ENCODE data around the gene RCAN1. TPM values are rescaled to one million over a fixed set of nuclear protein-coding genes. Genes with fewer than 3 reads are reported as not detected.

RCAN1 gene
- polyA plus RNA-seq, 6 donors from 2014 or later = 8.4 to 16.8 (median 12.1) TPM

DNA sequence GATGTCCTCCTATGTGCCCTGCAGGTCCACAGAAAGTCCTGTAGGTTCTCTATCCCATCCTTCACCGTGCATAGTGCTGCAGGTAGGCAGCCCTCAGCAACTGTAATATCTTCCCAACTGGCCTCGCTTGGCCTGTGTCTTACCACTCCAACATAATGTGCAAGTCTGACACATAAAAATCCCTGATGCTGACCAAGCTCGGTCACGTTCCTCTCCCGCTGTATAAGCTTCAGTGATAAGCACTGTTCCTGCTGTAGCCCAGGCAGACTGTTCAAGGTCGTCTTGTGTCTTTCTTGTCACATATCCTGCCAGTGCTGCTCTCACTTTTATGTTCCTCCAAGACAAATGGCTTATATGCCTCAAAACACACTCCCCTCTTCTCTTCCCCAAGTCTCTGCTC, 83.5 kb downstream of the RCAN1 start:
- H3K4me1 Mint-ChIP-seq = peaks cover 0 to 4% (median 0%) of the 10 kb centered on the region in 3 donors
- peaks cover 0 to 10% of the 10 kb centered on the region in 2 donors for H3K36me3 Mint-ChIP-seq
- peaks cover 0 to 8% (median 2%) of the 10 kb centered on the region in 7 donors for H3K9me3 Mint-ChIP-seq
- no peak overlapping the region for H3K4me3 Mint-ChIP-seq
- H3K27ac Mint-ChIP-seq = no peak overlapping the region
- ATAC-seq (ENCODE audit: low read depth in 2 of 2) = no peak
- no peaks in the 10 kb centered on the region for H3K27me3 Mint-ChIP-seq
- DNase-seq = no peak

- H3K4me1 Mint-ChIP-seq = peaks cover 0 to 7% (median 2%) of the 10 kb centered on the region in 3 donors
- ATAC-seq (ENCODE audit: low read depth in 2 of 2) (no peak), DNase-seq (no peak)
- H3K9me3 Mint-ChIP-seq = peaks cover 0 to 8% (median 2%) of the 10 kb centered on the region in 7 donors
- no peak overlapping the region for H3K4me3 Mint-ChIP-seq
- no peak overlapping the region for H3K27ac Mint-ChIP-seq
- no peaks in the 10 kb centered on the region for H3K27me3 Mint-ChIP-seq
- H3K36me3 Mint-ChIP-seq = peaks cover 0 to 10% of the 10 kb centered on the region in 2 donors
These were observed 84.7 kb downstream of the RCAN1 start for GRCh38 chr21:34530261-34530660.

DNA sequence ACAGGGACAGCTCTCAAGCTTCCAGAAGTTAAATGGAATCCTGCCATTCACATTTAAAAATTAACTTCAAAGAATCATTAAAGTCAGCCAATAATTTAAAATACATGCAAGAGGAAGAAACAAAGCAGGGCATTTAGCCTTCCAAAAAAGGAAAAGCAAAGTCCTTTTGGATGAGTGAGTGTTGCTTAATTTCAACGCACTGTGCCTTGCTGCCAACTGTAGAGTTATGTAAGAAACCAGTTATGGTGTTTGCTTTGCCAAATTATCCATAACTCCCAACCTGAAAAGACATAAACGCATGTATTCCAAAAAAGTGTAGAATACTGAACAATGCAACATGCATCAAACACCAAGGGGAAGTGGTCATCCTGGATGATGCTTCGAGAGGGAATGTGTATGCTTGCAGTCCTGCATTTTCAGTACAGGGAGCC, 86.8 kb downstream of the RCAN1 start:
- Mint-ChIP-seq H3K9me3 (peaks cover 0 to 8% (median 2%) of the 10 kb centered on the region in 7 donors), H3K36me3 (peaks cover 0 to 10% of the 10 kb centered on the region in 2 donors), H3K27ac (no peak overlapping the region), H3K4me1 (peaks cover 0 to 7% (median 2%) of the 10 kb centered on the region in 3 donors), H3K27me3 (no peaks in the 10 kb centered on the region), H3K4me3 (no peak overlapping the region)
- ATAC-seq (ENCODE audit: low read depth in 2 of 2) (no peak), DNase-seq (no peak)

DNA sequence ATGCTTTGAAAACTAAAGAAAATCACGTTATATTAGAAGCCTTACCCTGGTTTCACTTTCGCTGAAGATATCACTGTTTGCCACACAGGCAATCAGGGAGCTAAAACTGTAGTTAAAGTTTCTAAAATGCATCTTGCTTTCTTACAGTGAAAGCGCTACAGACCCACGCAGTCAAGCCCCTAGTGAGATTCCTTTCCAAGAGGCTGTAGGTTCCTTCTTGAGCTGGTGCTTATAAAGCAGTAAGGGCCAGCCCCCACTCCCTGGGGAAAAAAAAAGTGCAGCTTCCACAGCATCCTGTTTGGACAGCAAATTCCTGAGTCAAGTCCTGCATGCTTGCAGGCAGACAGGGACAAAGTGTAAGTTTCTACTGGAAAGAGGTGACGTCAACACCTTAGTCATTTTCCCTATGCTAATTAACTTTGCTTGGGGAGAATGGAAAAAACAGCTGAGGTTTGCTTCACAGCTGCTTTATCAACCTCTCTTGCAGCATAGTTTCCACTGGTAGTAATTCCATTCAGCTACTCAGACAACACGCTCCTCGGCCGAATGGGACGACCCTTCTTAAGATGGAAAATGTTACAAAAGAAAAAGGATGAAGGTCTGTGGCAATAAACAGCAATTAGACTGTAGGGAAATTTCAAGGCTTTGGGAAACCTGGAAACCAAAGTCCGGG, 88.2 kb downstream of the RCAN1 start:
- Mint-ChIP-seq H3K4me3 (peak overlapping the region in 1 of 8 donors; percentile 6), H3K4me1 (peaks cover 0 to 7% (median 2%) of the 10 kb centered on the region in 3 donors), H3K27ac (no peak overlapping the region), H3K36me3 (peaks cover under 1 to 9% of the 10 kb centered on the region in 2 donors), H3K27me3 (no peaks in the 10 kb centered on the region), H3K9me3 (peaks cover 0 to 8% (median 2%) of the 10 kb centered on the region in 7 donors)
- DNase-seq (no peak), ATAC-seq (ENCODE audit: low read depth in 2 of 2) (no peak)

DNA sequence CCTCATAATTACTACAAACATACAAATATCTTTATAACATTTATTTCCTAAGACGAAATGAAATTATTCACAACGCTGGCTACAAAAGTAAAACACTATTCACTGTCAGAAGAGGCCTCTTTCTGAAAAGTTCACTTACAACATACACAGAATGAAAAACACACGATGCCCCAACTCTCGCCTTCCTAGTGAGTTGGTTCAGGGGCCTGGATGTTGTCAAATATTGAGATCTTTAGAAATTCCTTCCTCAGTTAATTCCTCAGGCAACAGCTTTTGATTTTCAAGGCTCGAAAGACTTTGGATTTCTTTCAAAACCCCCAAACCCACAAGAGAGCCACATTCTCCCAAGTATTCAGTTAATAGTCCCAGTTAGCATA, 88.7 kb downstream of the RCAN1 start:
- DNase-seq (no peak), ATAC-seq (ENCODE audit: low read depth in 2 of 2) (no peak)
- Mint-ChIP-seq H3K27ac (no peak overlapping the region), H3K4me1 (peaks cover 0 to 7% (median 2%) of the 10 kb centered on the region in 3 donors), H3K4me3 (no peak overlapping the region), H3K27me3 (no peaks in the 10 kb centered on the region), H3K36me3 (peaks cover 5 to 14% of the 10 kb centered on the region in 2 donors), H3K9me3 (peaks cover 0 to 8% (median 2%) of the 10 kb centered on the region in 7 donors)

DNA sequence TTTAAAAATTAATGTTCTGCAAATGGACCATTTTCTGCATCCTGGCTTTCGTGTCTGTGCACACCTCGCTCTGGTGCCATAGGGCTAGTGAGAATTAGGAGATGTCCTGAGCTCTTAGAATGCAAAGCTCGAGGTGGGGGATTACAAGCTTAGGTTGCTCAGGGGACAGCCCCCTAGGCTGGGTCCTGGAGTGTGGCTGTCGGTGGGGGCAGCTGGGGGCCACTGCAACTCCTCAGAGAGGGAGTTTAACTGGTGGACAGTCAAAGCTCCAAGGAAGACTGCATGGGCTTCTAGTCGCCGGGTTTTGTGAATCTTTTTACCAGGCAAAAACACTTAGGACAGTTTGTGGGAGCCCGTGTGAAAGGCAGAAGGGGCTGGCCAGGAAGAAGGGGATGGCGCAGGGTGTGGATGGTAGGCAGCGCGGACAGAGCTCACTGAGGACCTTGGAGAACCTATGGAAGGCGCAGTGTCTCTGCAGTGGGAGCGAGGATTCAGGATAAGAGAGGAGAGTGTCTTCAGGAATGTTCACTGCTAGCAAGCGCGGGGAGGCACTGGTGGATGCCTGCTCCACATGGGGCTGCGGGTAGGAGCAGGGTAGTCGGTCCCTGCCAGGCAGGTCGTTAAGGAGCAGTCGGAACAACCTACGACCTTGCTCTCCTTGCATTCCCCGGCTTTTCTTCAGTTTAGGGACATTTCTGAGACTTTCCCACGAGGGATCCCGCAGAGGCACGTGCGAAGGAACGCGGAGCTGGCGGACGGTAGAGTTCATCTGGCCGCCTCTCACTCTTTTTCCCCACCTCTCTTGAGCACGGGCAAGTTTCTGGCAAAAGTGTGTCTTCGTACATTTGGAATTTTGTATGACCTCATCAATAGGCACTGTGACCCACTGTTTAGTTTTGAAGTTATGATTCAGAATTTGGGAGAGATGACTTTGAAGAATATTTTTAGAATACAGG, 90.0 kb downstream of the RCAN1 start:
- no peak for DNase-seq
- peaks cover 7 to 18% of the 10 kb centered on the region in 2 donors for H3K36me3 Mint-ChIP-seq
- peaks cover 0 to 7% (median 2%) of the 10 kb centered on the region in 3 donors for H3K4me1 Mint-ChIP-seq
- no peak overlapping the region for H3K4me3 Mint-ChIP-seq
- no peaks in the 10 kb centered on the region for H3K27me3 Mint-ChIP-seq
- peak overlapping the region in 1 of 6 donors; percentile 80 for H3K27ac Mint-ChIP-seq
- peaks cover 0 to 8% (median 2%) of the 10 kb centered on the region in 7 donors for H3K9me3 Mint-ChIP-seq
- ATAC-seq (ENCODE audit: low read depth in 2 of 2) = no peak

DNA sequence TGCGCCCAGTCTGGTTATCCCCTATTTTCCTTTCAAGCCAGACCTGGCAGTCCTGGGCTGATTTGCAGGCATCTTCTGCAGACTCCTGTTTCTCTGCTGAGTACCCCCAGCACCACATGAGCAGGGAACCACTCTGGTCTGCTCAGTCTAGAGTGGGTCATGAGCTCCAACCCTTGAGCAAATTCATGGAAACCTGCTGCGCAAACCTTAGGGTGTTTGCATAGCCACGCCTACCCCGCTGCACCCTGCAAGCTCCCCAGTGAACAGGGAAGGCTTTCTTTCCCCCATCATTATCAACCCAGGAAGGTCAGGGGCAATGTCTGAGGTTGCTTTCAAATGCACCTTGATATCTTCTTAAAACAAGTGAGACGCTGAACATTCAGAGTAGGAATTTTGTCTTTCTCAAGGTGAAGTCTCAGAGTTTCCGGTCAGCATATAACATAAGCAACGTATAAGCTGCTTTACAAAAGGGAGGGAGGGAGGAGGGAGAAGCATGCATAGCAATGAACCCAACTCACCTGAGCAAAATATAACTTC, 91.8 kb downstream of the RCAN1 start:
- H3K4me3 Mint-ChIP-seq = no peak overlapping the region
- peaks cover 0 to 7% (median 2%) of the 10 kb centered on the region in 7 donors for H3K9me3 Mint-ChIP-seq
- H3K27ac Mint-ChIP-seq = no peak overlapping the region
- DNase-seq (no peak), ATAC-seq (ENCODE audit: low read depth in 2 of 2) (no peak)
- H3K27me3 Mint-ChIP-seq = no peaks in the 10 kb centered on the region
- peaks cover 0 to 7% (median 2%) of the 10 kb centered on the region in 3 donors for H3K4me1 Mint-ChIP-seq
- H3K36me3 Mint-ChIP-seq = peaks cover 10 to 15% of the 10 kb centered on the region in 2 donors

DNA sequence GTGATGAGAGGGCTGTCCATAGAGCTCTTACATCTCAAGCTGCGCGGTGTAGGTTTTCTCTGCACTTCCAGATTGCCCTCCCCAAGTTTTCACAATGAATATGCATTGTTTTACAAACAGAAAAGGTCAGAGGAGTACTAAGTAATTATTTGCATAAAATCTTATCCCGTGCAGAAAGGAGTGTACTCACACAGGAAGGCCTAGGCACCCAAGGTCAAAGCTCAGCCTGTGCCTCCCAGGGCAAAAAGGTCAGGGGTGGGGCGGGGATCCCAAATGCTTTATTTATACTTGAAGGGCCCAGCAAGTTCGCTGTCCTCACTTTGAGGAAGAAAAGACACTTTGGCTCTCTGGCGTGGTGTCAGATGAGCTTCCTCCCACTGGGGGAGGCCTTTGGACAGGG, 92.6 kb downstream of the RCAN1 start:
- ATAC-seq (ENCODE audit: low read depth in 2 of 2) (no peak), DNase-seq (no peak)
- Mint-ChIP-seq H3K36me3 (peaks cover 15 to 23% of the 10 kb centered on the region in 2 donors), H3K27ac (no peak overlapping the region), H3K4me3 (no peak overlapping the region), H3K9me3 (no peaks in the 10 kb centered on the region), H3K4me1 (peaks cover 0 to 7% (median 2%) of the 10 kb centered on the region in 3 donors), H3K27me3 (no peaks in the 10 kb centered on the region)

- no peaks in the 10 kb centered on the region for H3K27me3 Mint-ChIP-seq
- no peaks in the 10 kb centered on the region for H3K9me3 Mint-ChIP-seq
- H3K4me1 Mint-ChIP-seq = peaks cover 0 to 5% (median 2%) of the 10 kb centered on the region in 3 donors
- H3K4me3 Mint-ChIP-seq = no peak overlapping the region
- DNase-seq (no peak), ATAC-seq (ENCODE audit: low read depth in 2 of 2) (no peak)
- no peak overlapping the region for H3K27ac Mint-ChIP-seq
- H3K36me3 Mint-ChIP-seq = peaks cover 15 to 25% of the 10 kb centered on the region in 2 donors
These were observed 93.4 kb downstream of the RCAN1 start for GRCh38 chr21:34521561-34521960.

- Mint-ChIP-seq H3K27ac (peak overlapping the region in 1 of 6 donors; percentile 63), H3K4me1 (no peaks in the 10 kb centered on the region), H3K9me3 (no peaks in the 10 kb centered on the region), H3K4me3 (no peak overlapping the region), H3K27me3 (no peaks in the 10 kb centered on the region), H3K36me3 (peaks cover 15 to 25% of the 10 kb centered on the region in 2 donors)
- no peak for ATAC-seq (ENCODE audit: low read depth in 2 of 2)
- DNase-seq = no peak
These were observed 94.0 kb downstream of the RCAN1 start for GRCh38 chr21:34520764-34521508.

DNA sequence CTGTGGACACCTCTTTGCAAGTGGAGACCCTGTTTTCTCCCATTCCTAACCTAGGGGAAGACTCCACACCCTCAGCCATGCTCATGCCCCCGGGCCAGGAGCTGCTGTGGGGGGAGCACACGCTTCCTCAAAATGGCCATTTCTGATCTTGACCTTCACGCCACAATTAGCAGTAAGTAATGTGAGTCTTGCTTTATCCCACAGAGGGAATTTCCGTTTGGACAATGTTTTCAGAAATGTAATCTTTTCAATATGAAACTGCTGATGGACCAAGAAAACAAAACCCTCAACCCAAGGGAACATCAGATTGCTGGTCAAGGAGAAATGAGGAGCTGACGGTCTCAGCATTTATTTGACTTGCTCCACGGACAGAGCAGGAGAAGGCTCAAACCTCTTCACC, 94.6 kb downstream of the RCAN1 start:
- DNase-seq (no peak), ATAC-seq (ENCODE audit: low read depth in 2 of 2) (no peak)
- Mint-ChIP-seq H3K4me1 (no peaks in the 10 kb centered on the region), H3K36me3 (peaks cover 15 to 25% of the 10 kb centered on the region in 2 donors), H3K9me3 (no peaks in the 10 kb centered on the region), H3K27ac (no peak overlapping the region), H3K27me3 (no peaks in the 10 kb centered on the region), H3K4me3 (peak overlapping the region in 1 of 8 donors; percentile 15)

DNA sequence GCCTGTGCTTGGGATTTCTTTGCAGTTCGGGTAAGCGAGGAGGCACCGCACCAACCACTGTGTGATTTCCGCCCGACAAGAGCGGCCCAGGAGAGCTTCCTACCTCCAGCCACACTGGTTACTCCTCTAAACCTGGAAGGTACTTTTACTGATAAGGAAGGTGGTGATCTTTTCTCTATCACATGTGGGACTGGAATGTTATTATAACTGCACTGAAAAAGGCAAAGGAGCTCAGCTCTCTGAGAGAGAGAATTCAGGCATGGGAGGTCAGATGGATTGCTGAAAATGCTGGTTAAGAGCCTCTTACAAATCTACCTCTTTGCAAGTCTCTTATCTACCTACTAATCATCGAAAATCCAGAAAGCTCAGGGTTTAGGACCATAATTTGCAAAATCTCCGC, 95.2 kb downstream of the RCAN1 start:
- H3K36me3 Mint-ChIP-seq = peaks cover 15 to 25% of the 10 kb centered on the region in 2 donors
- no peak for DNase-seq
- H3K4me3 Mint-ChIP-seq = no peak overlapping the region
- no peaks in the 10 kb centered on the region for H3K4me1 Mint-ChIP-seq
- no peak for ATAC-seq (ENCODE audit: low read depth in 2 of 2)
- H3K9me3 Mint-ChIP-seq = no peaks in the 10 kb centered on the region
- H3K27ac Mint-ChIP-seq = no peak overlapping the region
- H3K27me3 Mint-ChIP-seq = no peaks in the 10 kb centered on the region

GRCh38 chr21:34519016-34519415, 95.9 kb downstream of the RCAN1 start:
- no peaks in the 10 kb centered on the region for H3K4me1 Mint-ChIP-seq
- no peaks in the 10 kb centered on the region for H3K9me3 Mint-ChIP-seq
- H3K27me3 Mint-ChIP-seq = no peaks in the 10 kb centered on the region
- peaks cover 15 to 25% of the 10 kb centered on the region in 2 donors for H3K36me3 Mint-ChIP-seq
- ATAC-seq (ENCODE audit: low read depth in 2 of 2) = no peak
- no peak overlapping the region for H3K4me3 Mint-ChIP-seq
- peak overlapping the region in 1 of 6 donors; percentile 38 for H3K27ac Mint-ChIP-seq
- no peak for DNase-seq

Data from naive B cell (primary cell).